ENCODE data around the gene TBC1D22A. TPM values are rescaled to one million over a fixed set of nuclear protein-coding genes. Genes with fewer than 3 reads are reported as not detected.

The TBC1D22A gene
- total RNA-seq, 1 experiment from 2014 or later, result 27.6 TPM

DNA sequence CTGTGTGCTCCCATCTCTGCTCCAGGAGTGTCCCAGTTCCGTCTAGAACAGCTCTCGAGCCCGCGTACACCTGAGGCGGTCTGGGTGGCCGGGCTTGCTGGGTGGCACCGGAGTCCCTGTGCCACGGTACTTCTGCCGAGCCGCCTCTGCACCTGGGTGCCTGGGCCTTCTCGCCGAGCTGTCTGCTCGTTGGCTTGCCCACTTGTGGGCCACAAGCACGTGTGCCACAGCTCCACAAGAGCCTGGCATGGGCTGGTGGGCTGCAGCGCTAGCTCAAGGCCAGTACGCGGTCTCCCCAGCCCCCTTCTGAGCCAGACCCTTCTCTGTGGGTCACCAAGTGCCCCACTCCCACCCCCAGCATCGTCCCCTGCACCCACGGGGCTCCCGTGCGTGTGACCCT lies 388.0 kb downstream of the TBC1D22A start:
- Mint-ChIP-seq H3K27ac (ENCODE audit: unreplicated experiment) (no peak overlapping the region), H3K27me3 (ENCODE audit: unreplicated experiment) (no peaks in the 10 kb centered on the region), H3K4me1 (ENCODE audit: low read depth, unreplicated experiment) (no peaks in the 10 kb centered on the region), H3K4me3 (ENCODE audit: low read depth, unreplicated experiment) (no peak overlapping the region), H3K9me3 (ENCODE audit: low read depth, unreplicated experiment) (no peaks in the 10 kb centered on the region), H3K36me3 (ENCODE audit: insufficient read depth, unreplicated experiment) (no peaks in the 10 kb centered on the region)
- TF ChIP-seq CTCF (IDR thresholded peaks at IDR 0.05; ENCODE audit: unreplicated experiment), result no peak
- no TSS peak for BruUV-seq (replicated peaks)
- DNase-seq, result no peak
- CTCF ChIA-PET, result no interaction called here
- intact Hi-C loops (cut with micrococcal nuclease; ENCODE audit: unreplicated experiment), result no loop called here

GRCh38 chr22:47151064-47151463 lies 388.6 kb downstream of the TBC1D22A start:
- no peak for TF ChIP-seq CTCF (IDR thresholded peaks at IDR 0.05; ENCODE audit: unreplicated experiment)
- no peak overlapping the region for H3K4me3 Mint-ChIP-seq (ENCODE audit: low read depth, unreplicated experiment)
- no peaks in the 10 kb centered on the region for H3K4me1 Mint-ChIP-seq (ENCODE audit: low read depth, unreplicated experiment)
- no peak overlapping the region for H3K27ac Mint-ChIP-seq (ENCODE audit: unreplicated experiment)
- H3K9me3 Mint-ChIP-seq (ENCODE audit: low read depth, unreplicated experiment), result no peaks in the 10 kb centered on the region
- CTCF ChIA-PET, result no interaction called here
- H3K36me3 Mint-ChIP-seq (ENCODE audit: insufficient read depth, unreplicated experiment), result no peaks in the 10 kb centered on the region
- intact Hi-C loops (cut with micrococcal nuclease; ENCODE audit: unreplicated experiment), result no loop called here
- no peak for DNase-seq
- H3K27me3 Mint-ChIP-seq (ENCODE audit: unreplicated experiment), result no peaks in the 10 kb centered on the region
- no TSS peak for BruUV-seq (replicated peaks)

- Mint-ChIP-seq H3K4me1 (ENCODE audit: low read depth, unreplicated experiment) (no peaks in the 10 kb centered on the region), H3K4me3 (ENCODE audit: low read depth, unreplicated experiment) (no peak overlapping the region), H3K36me3 (ENCODE audit: insufficient read depth, unreplicated experiment) (peaks cover under 1% of the 10 kb centered on the region), H3K27ac (ENCODE audit: unreplicated experiment) (no peak overlapping the region), H3K9me3 (ENCODE audit: low read depth, unreplicated experiment) (no peaks in the 10 kb centered on the region), H3K27me3 (ENCODE audit: unreplicated experiment) (no peaks in the 10 kb centered on the region)
- intact Hi-C loops (cut with micrococcal nuclease; ENCODE audit: unreplicated experiment), result no loop called here
- no peak for DNase-seq
- TF ChIP-seq CTCF (IDR thresholded peaks at IDR 0.05; ENCODE audit: unreplicated experiment), result no peak
- CTCF ChIA-PET, result no interaction called here
- no TSS peak for BruUV-seq (replicated peaks)
These were observed 389.0 kb downstream of the TBC1D22A start for GRCh38 chr22:47151490-47151889.

DNA sequence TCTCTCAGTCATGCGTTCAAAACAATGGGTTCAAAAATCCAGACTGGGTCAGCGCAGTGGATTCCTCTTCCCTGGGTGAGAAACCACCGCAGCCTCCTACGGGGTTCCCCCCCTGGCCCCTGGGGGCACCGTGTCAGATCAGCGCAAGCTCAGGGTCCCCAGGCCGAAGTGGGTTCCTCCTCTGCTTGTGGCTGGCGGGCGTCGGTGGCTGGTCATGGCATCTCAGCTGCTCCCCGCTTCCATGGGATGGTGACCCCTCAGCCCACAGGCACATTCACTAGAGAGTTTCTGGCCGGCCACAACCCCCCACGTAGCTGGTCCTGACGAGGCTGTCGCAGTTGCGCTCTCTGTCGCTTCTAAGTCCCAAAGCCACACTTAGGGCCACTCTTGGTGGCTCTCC lies 389.8 kb downstream of the TBC1D22A start:
- Mint-ChIP-seq H3K27ac (ENCODE audit: unreplicated experiment) (no peak overlapping the region), H3K27me3 (ENCODE audit: unreplicated experiment) (no peaks in the 10 kb centered on the region), H3K9me3 (ENCODE audit: low read depth, unreplicated experiment) (no peaks in the 10 kb centered on the region), H3K4me3 (ENCODE audit: low read depth, unreplicated experiment) (no peak overlapping the region), H3K4me1 (ENCODE audit: low read depth, unreplicated experiment) (no peaks in the 10 kb centered on the region), H3K36me3 (ENCODE audit: insufficient read depth, unreplicated experiment) (peaks cover 6% of the 10 kb centered on the region)
- CTCF ChIA-PET, result no interaction called here
- intact Hi-C loops (cut with micrococcal nuclease; ENCODE audit: unreplicated experiment), result no loop called here
- DNase-seq, result no peak
- no TSS peak for BruUV-seq (replicated peaks)
- no peak for TF ChIP-seq CTCF (IDR thresholded peaks at IDR 0.05; ENCODE audit: unreplicated experiment)
